Vagina (tissue), 2 donors: ENCODE results near the gene MESD. TPM values are rescaled to one million over a fixed set of nuclear protein-coding genes. Genes with fewer than 3 reads are reported as not detected.
"Not testable (repeated sequence)": the region's sequence is repeated elsewhere in the genome, so short reads cannot be mapped to it uniquely, and the experiment has no call there.

Experiments used
- DNase-seq, 2 donors: peaks; one replicate each; pipeline ENCODE4 v3.0.0-alpha.2; 2017; ENCODE audit errors: extremely low spot score in 2 of 2
- H3K27ac ChIP-seq: fragments of 200-600 bp; sonication (generic); one replicate; pipeline ENCODE4 v1.5.1; 2019
- H3K27me3 ChIP-seq: fragments of 200-600 bp; sonication (generic); one replicate; pipeline ENCODE4 v1.5.1; 2019
- H3K36me3 ChIP-seq, 2 donors: fragments of 200-600 bp; sonication (generic); one replicate each; pipeline ENCODE4 v1.5.1; 2017 to 2019
- H3K4me1 ChIP-seq: fragments of 200-600 bp; sonication (generic); one replicate; pipeline ENCODE4 v1.5.1; 2019
- H3K4me3 ChIP-seq, 2 donors: fragments of 200-600 bp; sonication (generic); 1 replicate in 1 of 2; 2 replicates in 1 of 2; pipeline ENCODE4 v1.5.1; 2016 to 2019
- H3K9me3 ChIP-seq: fragments of 200-600 bp; sonication (generic); one replicate; pipeline ENCODE4 v1.5.1; 2019
- POLR2A ChIP-seq, 2 donors: fragments of 450-650 bp; IDR thresholded peaks; one replicate each; pipeline ENCODE4 v1.6.1; 2017; ENCODE audit warnings: antibody characterized with exemption in 2 of 2, mild to moderate bottlenecking in 2 of 2, moderate library complexity in 2 of 2
- POLR2AphosphoS5 ChIP-seq, 2 donors: sonication (generic); formaldehyde crosslinking; IDR thresholded peaks; one replicate each; pipeline ENCODE4 v1.9.0; 2017; ENCODE audit warnings: antibody characterized with exemption in 2 of 2, mild to moderate bottlenecking in 2 of 2, low read depth in 1 of 2; ENCODE audit not compliant: insufficient read depth in 1 of 2
- intact Hi-C: fragments of 100-400 bp; cut with DNase I; formaldehyde crosslinking; loops from one replicate; pipeline ENCODE4 v1.15.1; 2023
- total RNA-seq: library from RNA; depleted of rRNA; stranded (reverse); fragments of >200 nt; gene quantifications from one replicate; pipeline ENCODE4 v1.2.3, GENCODE V29; 2016
- TF ChIP-seq, protein P1 (sequence below), 3 experiments: fragments of 450-650 bp in 2 of 3; fragments of 200-600 bp in 1 of 3; sonication (generic) in 1 of 3; IDR thresholded peaks; one replicate each; pipeline ENCODE4 v1.5.1; 2017 to 2019; ENCODE audit warnings: antibody characterized with exemption in 3 of 3, mild to moderate bottlenecking in 2 of 3, moderate library complexity in 2 of 3

MESD gene
- total RNA-seq, 1 donor from 2014 or later: 17.9 TPM

DNA sequence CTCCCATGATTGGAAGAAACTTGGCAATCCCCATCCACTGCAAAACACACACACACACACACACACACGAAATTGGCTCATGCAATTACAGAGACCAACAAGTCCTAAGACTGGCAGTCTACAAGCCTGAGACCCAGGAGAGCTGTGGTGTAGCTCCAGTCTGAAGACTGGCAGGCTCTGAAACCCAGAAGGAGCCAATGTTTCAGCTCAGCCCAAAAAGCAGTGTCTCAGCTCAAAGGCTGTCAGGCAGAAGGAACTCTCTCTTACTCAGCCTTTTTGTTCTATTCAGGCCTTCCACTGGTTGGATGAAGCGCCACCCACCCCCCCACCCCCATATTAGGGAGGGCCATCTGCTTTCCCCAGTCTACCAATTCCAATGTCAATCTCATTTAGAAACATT, 32.1 kb downstream of the MESD start:
- H3K9me3 ChIP-seq: no peaks in the 10 kb centered on the region
- DNase-seq: peak in 1 of 2 donors; percentile 54
- intact Hi-C loops: no loop called here
- H3K27me3 ChIP-seq: no peaks in the 10 kb centered on the region
- peaks cover 0 to 14% of the 10 kb centered on the region in 2 donors for H3K36me3 ChIP-seq
- H3K4me1 ChIP-seq: peaks cover 5% of the 10 kb centered on the region
- TF ChIP-seq, protein P1, sequence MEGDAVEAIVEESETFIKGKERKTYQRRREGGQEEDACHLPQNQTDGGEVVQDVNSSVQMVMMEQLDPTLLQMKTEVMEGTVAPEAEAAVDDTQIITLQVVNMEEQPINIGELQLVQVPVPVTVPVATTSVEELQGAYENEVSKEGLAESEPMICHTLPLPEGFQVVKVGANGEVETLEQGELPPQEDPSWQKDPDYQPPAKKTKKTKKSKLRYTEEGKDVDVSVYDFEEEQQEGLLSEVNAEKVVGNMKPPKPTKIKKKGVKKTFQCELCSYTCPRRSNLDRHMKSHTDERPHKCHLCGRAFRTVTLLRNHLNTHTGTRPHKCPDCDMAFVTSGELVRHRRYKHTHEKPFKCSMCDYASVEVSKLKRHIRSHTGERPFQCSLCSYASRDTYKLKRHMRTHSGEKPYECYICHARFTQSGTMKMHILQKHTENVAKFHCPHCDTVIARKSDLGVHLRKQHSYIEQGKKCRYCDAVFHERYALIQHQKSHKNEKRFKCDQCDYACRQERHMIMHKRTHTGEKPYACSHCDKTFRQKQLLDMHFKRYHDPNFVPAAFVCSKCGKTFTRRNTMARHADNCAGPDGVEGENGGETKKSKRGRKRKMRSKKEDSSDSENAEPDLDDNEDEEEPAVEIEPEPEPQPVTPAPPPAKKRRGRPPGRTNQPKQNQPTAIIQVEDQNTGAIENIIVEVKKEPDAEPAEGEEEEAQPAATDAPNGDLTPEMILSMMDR (IDR thresholded peaks at IDR 0.05): no peak
- no peak for TF ChIP-seq POLR2AphosphoS5 (IDR thresholded peaks at IDR 0.05; ENCODE audit: insufficient read depth in 1 of 2, low read depth in 1 of 2)
- TF ChIP-seq POLR2A (IDR thresholded peaks at IDR 0.05): no peak
- no peak overlapping the region for H3K4me3 ChIP-seq
- no peak overlapping the region for H3K27ac ChIP-seq

DNA sequence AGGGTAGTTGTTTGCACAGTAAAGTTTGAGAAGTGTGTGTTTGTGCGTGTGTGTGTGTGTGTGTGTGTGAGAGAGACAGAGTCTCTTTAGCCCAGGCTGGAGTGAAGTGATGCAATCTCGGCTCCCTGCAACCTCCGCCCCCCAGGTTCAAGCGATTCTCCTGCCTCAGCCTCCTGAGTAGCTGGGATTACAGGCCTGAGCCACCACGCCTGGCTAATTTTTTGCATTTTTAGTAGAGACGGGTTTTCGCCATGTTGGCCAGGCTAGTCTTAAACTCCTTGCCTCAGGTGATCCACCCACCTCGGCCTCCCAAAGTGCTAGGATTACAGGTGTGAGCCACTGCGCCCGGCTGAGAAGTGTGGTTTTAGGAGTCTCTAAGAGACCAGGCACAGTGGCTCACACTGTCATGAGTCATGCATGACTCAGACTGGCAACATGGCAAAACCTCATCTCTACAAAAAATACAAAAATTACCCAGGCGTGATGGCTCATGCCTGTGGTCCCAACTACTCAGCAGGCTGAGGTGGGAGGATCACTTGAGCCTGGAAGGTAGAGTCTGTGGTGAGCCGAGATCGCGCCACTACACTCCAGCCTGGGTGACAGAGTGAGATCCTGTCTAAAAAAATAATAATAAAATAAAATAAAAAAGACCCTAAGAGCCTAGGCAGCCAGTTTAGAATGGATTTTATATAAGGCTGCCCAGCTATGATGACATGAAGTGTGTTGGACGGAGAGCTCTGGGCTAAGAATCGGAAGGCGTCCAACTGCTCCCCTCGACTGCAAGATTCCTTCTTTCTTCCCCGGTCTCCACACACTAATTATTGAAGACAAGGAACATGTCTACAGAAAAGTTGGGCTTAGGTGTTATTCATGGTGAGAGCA, 33.8 kb downstream of the MESD start:
- H3K36me3 ChIP-seq: peaks cover 0 to 28% of the 10 kb centered on the region in 2 donors
- H3K4me1 ChIP-seq, intact Hi-C loops, H3K4me3 ChIP-seq, H3K27ac ChIP-seq, H3K27me3 ChIP-seq, H3K9me3 ChIP-seq: not testable (repeated sequence)
- DNase-seq: peak in 1 of 2 donors; percentile 71

DNA sequence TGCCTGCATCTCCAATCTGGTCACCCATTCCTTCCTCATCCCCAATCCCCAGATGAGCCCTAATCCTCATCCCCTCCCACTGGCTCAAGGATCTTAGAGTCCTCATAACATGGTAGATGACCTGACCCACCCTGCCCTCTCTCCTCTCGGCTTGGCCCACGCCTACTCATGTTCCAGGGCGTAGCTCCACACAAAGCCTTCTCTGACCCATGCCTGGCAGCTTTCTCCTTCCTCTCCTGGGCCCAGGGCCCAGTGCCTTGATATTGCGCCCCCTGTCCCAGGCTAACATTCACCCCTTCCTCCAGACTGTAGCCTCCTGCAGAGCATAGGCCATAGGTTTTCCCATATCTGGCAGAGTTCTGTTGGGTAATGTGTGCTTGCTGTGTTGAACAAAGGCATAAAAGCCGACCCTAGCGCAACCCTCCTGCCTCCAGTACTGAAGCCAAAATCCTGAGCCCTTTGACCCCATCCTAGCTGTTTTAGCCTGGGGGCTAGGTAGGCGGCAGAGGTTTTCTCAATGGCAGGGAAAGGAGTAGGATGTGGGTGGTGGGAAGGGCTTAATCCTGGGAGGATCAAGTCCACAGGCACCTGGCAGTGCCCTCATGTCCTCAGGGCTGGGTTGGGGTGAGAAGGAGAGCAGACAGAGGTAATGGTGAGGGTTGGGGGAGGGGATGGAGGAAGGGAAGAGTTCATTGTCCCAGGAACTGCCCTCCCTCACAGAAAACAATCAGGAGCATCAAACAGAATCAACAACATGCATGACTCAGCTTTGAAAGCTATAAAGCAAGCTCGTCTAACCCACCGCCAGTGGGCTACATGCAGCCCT, 35.5 kb downstream of the MESD start:
- Histone ChIP-seq H3K4me3 (no peak overlapping the region), H3K27ac (no peak overlapping the region), H3K4me1 (peaks cover 5% of the 10 kb centered on the region), H3K9me3 (no peaks in the 10 kb centered on the region), H3K36me3 (peaks cover 0 to 37% of the 10 kb centered on the region in 2 donors), H3K27me3 (no peaks in the 10 kb centered on the region)
- TF ChIP-seq POLR2AphosphoS5 (IDR thresholded peaks at IDR 0.05; ENCODE audit: insufficient read depth in 1 of 2, low read depth in 1 of 2) (no peak), POLR2A (IDR thresholded peaks at IDR 0.05) (no peak)
- TF ChIP-seq, protein P1 (IDR thresholded peaks at IDR 0.05): no peak
- intact Hi-C loops: no loop called here
- DNase-seq: peak in 1 of 2 donors; percentile 75

DNA sequence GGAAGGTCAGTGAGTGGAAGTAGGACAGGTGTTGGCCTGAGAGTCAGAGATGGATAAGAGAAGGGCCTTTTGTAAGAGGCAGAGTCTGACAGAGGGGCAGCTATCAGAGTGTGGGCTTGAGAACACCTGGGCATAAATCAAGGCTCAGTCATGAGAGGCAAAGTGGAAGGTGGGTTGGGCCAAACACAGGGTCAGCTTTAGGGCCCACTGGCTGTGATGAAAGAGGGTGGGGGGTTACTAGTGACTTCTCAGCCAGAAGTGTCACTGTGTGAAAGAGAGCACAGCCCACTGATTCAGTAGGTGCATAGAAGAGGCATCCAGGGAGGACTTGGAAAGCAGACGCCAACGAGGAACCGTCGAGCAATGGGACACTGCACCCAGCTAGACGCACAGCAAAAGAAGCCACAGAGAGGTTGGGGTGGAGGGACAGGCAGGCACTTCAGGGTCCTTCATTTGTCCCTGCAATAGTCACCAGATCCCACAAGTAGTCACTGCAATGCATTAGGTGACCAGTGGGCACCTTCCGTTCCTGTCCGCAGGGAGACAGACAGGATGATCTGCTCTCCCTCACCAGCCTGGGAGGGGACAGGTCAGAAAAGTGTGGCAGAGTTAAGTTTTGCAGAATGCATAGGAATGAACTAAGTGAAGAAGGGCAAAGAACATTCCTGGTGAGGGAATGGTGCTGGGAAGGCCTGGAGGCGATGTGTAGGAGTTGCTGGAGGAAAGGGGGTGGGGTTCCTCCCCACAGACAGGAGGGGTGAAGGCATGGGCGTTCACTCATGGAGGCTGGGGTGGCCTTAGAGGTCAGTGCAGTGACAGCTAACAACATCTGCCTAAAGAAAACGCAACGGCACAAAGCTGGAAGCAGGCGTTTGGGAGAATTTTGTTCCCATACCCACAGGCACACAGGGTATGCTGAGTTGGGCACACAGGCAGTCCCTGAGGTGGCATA, 36.3 kb downstream of the MESD start:
- no peak for TF ChIP-seq POLR2A (IDR thresholded peaks at IDR 0.05)
- no peak for TF ChIP-seq POLR2AphosphoS5 (IDR thresholded peaks at IDR 0.05; ENCODE audit: insufficient read depth in 1 of 2, low read depth in 1 of 2)
- TF ChIP-seq, protein P1 (IDR thresholded peaks at IDR 0.05): no peak
- intact Hi-C loops: no loop called here
- Histone ChIP-seq H3K4me3 (no peak overlapping the region), H3K36me3 (peaks cover 0 to 39% of the 10 kb centered on the region in 2 donors), H3K27me3 (no peaks in the 10 kb centered on the region), H3K27ac (no peak overlapping the region), H3K4me1 (peaks cover 5% of the 10 kb centered on the region), H3K9me3 (no peaks in the 10 kb centered on the region)
- DNase-seq: peak in 1 of 2 donors; percentile 44

DNA sequence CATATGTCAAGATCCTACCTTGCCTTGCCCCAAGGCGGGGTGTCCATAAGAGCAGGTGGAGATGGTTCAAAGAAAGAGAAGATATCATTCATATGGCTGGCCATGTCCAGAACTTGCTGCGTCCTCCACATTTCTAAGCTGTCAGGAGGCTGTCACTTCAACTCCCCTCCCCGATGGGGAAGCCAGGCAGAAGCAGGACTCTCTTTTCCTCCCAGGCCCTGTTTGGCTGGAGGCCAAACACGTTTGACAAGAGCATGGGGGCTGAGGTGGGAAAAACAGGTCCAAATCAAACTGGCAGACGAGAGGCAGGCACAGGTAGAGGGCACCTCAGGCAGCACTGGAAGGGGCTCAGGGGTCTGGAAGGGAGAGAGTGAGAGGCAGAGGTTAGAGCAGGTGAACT, 37.7 kb downstream of the MESD start:
- DNase-seq: no peak
- peaks cover 0 to 49% of the 10 kb centered on the region in 2 donors for H3K36me3 ChIP-seq

More for the DNA sequence above, 37.7 kb downstream of the MESD start:
- intact Hi-C loops: no loop called here
- peaks cover 5% of the 10 kb centered on the region for H3K4me1 ChIP-seq
- H3K4me3 ChIP-seq: no peak overlapping the region
- no peaks in the 10 kb centered on the region for H3K9me3 ChIP-seq
- no peaks in the 10 kb centered on the region for H3K27me3 ChIP-seq
- TF ChIP-seq POLR2A (IDR thresholded peaks at IDR 0.05): no peak
- no peak for TF ChIP-seq POLR2AphosphoS5 (IDR thresholded peaks at IDR 0.05; ENCODE audit: insufficient read depth in 1 of 2, low read depth in 1 of 2)
- TF ChIP-seq, protein P1 (IDR thresholded peaks at IDR 0.05): no peak
- no peak overlapping the region for H3K27ac ChIP-seq
